A549 (cell line): ENCODE results near the gene CREB1. TPM values are rescaled to one million over a fixed set of nuclear protein-coding genes. Genes with fewer than 3 reads are reported as not detected.

Source experiments
- ATAC-seq, 2 experiments: fragments of 200-7000 bp in 1 of 2; fragments of >200 bp in 1 of 2; cut with Nextera tagmentation in 1 of 2; cut with Tn5 transposase in 1 of 2; 3 replicates each; pipeline versions ENCODE4 v1.8.0 to v1.9.1; 2018 to 2020; ENCODE audit warnings: mild to moderate bottlenecking in 1 of 2, moderate library complexity in 1 of 2
- CTCF ChIA-PET: fragments of 300-600 bp; sonication (Branson Sonifier 250); formaldehyde crosslinking; extraction: SDS; loops from one replicate; lab custom pipeline; 2021; ENCODE audit warnings: antibody characterized with exemption, inconsistent platforms; lab: Yijun Ruan, JAX
- POLR2A ChIA-PET: fragments of 350-600 bp; formaldehyde crosslinking; extraction: SDS; loops from one replicate; lab custom pipeline; 2021; ENCODE audit warnings: antibody characterized with exemption, inconsistent platforms; lab: Yijun Ruan, JAX
- DNase-seq, 2 experiments: peaks; one replicate each; pipeline versions ENCODE4 v3.0.0 to v3.0.0-alpha.2; 2011 to 2016; ENCODE audit warnings: low read depth in 1 of 2, low spot score in 1 of 2
- FAIRE-seq: peaks from 2 replicates; lab custom pipeline; 2011; peaks lifted over from hg19 to GRCh38; lab: Jason Lieb, UNC
- H3K27ac ChIP-seq, 2 experiments: fragments of >200 bp; sonication (Bioruptor Twin); formaldehyde crosslinking; 3 replicates each; pipeline ENCODE4 v1.5.1; 2016 to 2017
- H3K4me1 ChIP-seq: fragments of >200 bp; sonication (Bioruptor Twin); formaldehyde crosslinking; 3 replicates; pipeline ENCODE4 v1.6.1; 2016
- H3K4me2 ChIP-seq: fragments of >200 bp; sonication (Bioruptor Twin); formaldehyde crosslinking; 3 replicates; pipeline ENCODE4 v1.6.1; 2016
- H3K4me3 ChIP-seq: fragments of >200 bp; sonication (Bioruptor Twin); formaldehyde crosslinking; 3 replicates; pipeline ENCODE4 v1.5.1; 2016
- H3K9me3 ChIP-seq: fragments of >200 bp; sonication (Bioruptor Twin); formaldehyde crosslinking; 3 replicates; pipeline ENCODE4 v1.6.1; 2016
- CEBPB ChIP-seq, 2 experiments: fragments of >200 bp in 1 of 2; sonication (Bioruptor Twin) in 1 of 2; formaldehyde crosslinking in 1 of 2; IDR thresholded peaks; 2 replicates each; pipeline ENCODE4 v1.6.1; 2012 to 2016
- EP300 ChIP-seq, 2 experiments: fragments of >200 bp; sonication (Bioruptor Twin); formaldehyde crosslinking; IDR thresholded peaks; 2 replicates in 1 of 2; 3 replicates in 1 of 2; pipeline ENCODE4 v1.6.1; 2016 to 2017
- JUN ChIP-seq, 2 experiments: fragments of >200 bp; sonication (Bioruptor Twin); formaldehyde crosslinking; IDR thresholded peaks; 2 replicates in 1 of 2; 3 replicates in 1 of 2; pipeline ENCODE4 v1.6.1; 2016 to 2017
- KDM5A ChIP-seq: fragments of 200-600 bp; sonication (generic); IDR thresholded peaks from 2 replicates; pipeline ENCODE4 v1.6.1; 2016; ENCODE audit warnings: antibody characterized with exemption, mild to moderate bottlenecking
- MAFK ChIP-seq: fragments of 450-650 bp; IDR thresholded peaks from 2 replicates; pipeline ENCODE4 v1.6.1; 2014; ENCODE audit not compliant: partially characterized antibody
- MYC ChIP-seq: IDR thresholded peaks from 2 replicates; pipeline ENCODE4 v1.6.1; 2012; ENCODE audit warnings: mild to moderate bottlenecking, inconsistent platforms, low read length, improper control_type of control experiment, borderline replicate concordance
- NFE2L2 ChIP-seq: fragments of 150-350 bp; conservative IDR thresholded peaks from 2 replicates; pipeline ENCODE4 v1.6.1; 2014; ENCODE audit warnings: low read length
- NPAS2 ChIP-seq: fragments of 250-450 bp; sonication (Bioruptor Pico); IDR thresholded peaks from 2 replicates; pipeline ENCODE4 v1.8.0; 2022; ENCODE audit warnings: mild to moderate bottlenecking, moderate library complexity, borderline replicate concordance
- PHF8 ChIP-seq: fragments of 200-600 bp; sonication (generic); IDR thresholded peaks from 2 replicates; pipeline ENCODE4 v1.6.1; 2016; ENCODE audit warnings: low read depth, mild to moderate bottlenecking, antibody characterized with exemption, moderate library complexity, borderline replicate concordance
- RAD21 ChIP-seq, 2 experiments: fragments of >200 bp in 1 of 2; sonication (Bioruptor Twin) in 1 of 2; formaldehyde crosslinking in 1 of 2; IDR thresholded peaks in 1 of 2; conservative IDR thresholded peaks in 1 of 2; 2 replicates in 1 of 2; 3 replicates in 1 of 2; pipeline ENCODE4 v1.6.1; 2012 to 2018; ENCODE audit warnings: inconsistent platforms in 1 of 2
- RARB ChIP-seq: fragments of 250-450 bp; sonication (Bioruptor Pico); IDR thresholded peaks from 2 replicates; pipeline ENCODE4 v1.8.0; 2021; ENCODE audit warnings: mild to moderate bottlenecking, moderate library complexity
- RFX5 ChIP-seq: fragments of 450-650 bp; IDR thresholded peaks from 2 replicates; pipeline ENCODE4 v1.7.1; 2014; ENCODE audit warnings: antibody characterized with exemption, mild to moderate bottlenecking, moderate library complexity
- RNF2 ChIP-seq: fragments of 200-600 bp; sonication (generic); IDR thresholded peaks from 2 replicates; pipeline ENCODE4 v1.6.1; 2016; ENCODE audit warnings: low read depth, mild to moderate bottlenecking, antibody characterized with exemption, moderate library complexity, borderline replicate concordance
- TFCP2L1 ChIP-seq: fragments of 250-450 bp; sonication (Bioruptor Pico); IDR thresholded peaks from 2 replicates; pipeline ENCODE4 v1.5.0; 2021; ENCODE audit warnings: mild to moderate bottlenecking
- ZNF302 ChIP-seq: fragments of 250-450 bp; sonication (Bioruptor Pico); IDR thresholded peaks from 2 replicates; pipeline ENCODE4 v1.9.0; 2021; ENCODE audit warnings: inconsistent platforms, mild to moderate bottlenecking, moderate library complexity
- ZSCAN20 ChIP-seq: fragments of 250-450 bp; sonication (Bioruptor Pico); IDR thresholded peaks from 2 replicates; pipeline ENCODE4 v1.8.0; 2022; ENCODE audit warnings: mild to moderate bottlenecking, moderate library complexity
- WGBS: methylation state at CpG from one replicate; pipeline ENCODE4 v1.1.6; 2017; ENCODE audit errors: missing lambda C conversion rate; 5-methylcytosine and 5-hydroxymethylcytosine counted together
- polyA plus RNA-seq, 4 experiments: library from polyadenylated mRNA; depleted of rRNA in 3 of 4; stranded (reverse); fragments of >200 nt; fragmentation: RNase III in 1 of 4; extraction: RNeasy Plus Mini Kit Qiagen cat#74134 plus additional on column Dnase treatment in 1 of 4; gene quantifications; 2 replicates in 3 of 4; 3 replicates in 1 of 4; pipeline ENCODE4 v1.2.3, GENCODE V29; 2011 to 2017
- TF ChIP-seq, protein P1 (sequence below): fragments of >200 bp; sonication (Bioruptor Twin); formaldehyde crosslinking; IDR thresholded peaks from 2 replicates; pipeline ENCODE4 v1.6.1; 2016
- TF ChIP-seq, protein P2 (sequence below): fragments of 450-650 bp; IDR thresholded peaks from 2 replicates; pipeline ENCODE4 v1.6.1; 2014; ENCODE audit warnings: antibody characterized with exemption
- TF ChIP-seq, protein P3 (sequence below): fragments of >200 bp; sonication (Bioruptor Twin); formaldehyde crosslinking; IDR thresholded peaks from 3 replicates; pipeline ENCODE4 v1.6.1; 2016

CREB1 gene
- polyA plus RNA-seq, 2 of the 4 experiments (the other 2 are of a cell fraction) = 14.3 to 42.5 TPM

DNA sequence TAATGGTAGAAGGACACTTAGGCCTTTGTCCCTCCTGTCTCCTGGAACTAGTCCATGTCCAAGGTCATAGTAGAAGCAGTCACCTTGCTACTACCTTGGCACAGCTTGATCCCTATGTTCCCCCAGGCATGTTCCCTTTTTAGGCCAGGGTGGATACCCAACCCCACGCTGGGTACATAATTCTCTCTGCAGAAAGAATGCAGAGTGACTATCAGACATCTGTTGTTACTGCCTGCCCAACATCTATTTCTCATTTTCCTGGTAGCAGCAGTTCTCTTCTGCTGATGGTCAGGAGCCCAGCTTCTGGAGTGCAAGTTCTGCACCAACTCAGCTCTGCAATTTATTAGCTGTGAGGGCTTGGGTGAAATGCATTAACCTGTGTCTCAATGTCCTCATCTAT lies 99.8 kb downstream of the CREB1 start:
- ChIA-PET CTCF (interaction anchor here (1.9 to 8.7 kb wide), 2 partner anchors 107 to 116 kb away, joined by 7 to 110 read pairs; no protein-coding TSS in a partner anchor), POLR2A (interaction anchor here (0.7 to 1.8 kb wide), 2 partner anchors 55 to 82 kb away, joined by 3 to 5 read pairs; partner anchors contain the start of gene CCNYL1)
- no peak for FAIRE-seq
- Histone ChIP-seq H3K4me1 (peaks cover 40% of the 10 kb centered on the region), H3K4me3 (no peak overlapping the region), H3K4me2 (no peak overlapping the region), H3K27ac (peak overlapping the region; percentile 17 to 71; a peak in 3 of 6 replicates), H3K9me3 (no peaks in the 10 kb centered on the region)
- TF ChIP-seq NPAS2 (no peak), ZSCAN20 (no peak), EP300 (IDR thresholded peaks at IDR 0.05) (no peak), PHF8 (no peak), MYC (no peak), RNF2 (no peak), MAFK (no peak), TFCP2L1 (CRISPR knock-in tag) (no peak), RFX5 (no peak), ZNF302 (CRISPR knock-in tag) (no peak), KDM5A (no peak), CEBPB (IDR thresholded peaks at IDR 0.05) (no peak)
- TF ChIP-seq, protein P1, sequence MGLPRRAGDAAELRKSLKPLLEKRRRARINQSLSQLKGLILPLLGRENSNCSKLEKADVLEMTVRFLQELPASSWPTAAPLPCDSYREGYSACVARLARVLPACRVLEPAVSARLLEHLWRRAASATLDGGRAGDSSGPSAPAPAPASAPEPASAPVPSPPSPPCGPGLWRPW = no peak
- no peak for ATAC-seq
- 75% methylated on average over 1 of the region's 1 CpG for WGBS
- no peak for DNase-seq

DNA sequence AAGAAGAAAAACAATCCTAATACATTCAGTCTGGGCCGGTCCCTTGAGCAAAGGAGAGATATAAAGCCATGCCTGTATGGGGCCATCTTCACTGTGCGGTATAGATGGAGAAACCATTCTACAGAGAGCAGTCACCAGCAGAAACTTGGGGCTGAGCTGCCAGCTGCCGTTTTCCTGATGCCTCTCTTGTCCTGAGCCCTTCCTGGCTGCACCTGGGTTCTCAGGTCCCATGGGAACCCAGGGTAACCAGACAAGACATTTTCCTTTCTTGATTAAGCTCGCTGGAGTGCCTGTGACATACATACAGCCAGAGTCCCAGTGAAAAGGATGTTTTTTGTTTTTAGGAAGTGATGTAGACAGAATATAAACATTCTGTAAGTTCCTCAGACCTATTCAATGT lies 100.7 kb downstream of the CREB1 start:
- ATAC-seq (no peak), DNase-seq (no peak), FAIRE-seq (no peak)
- Histone ChIP-seq H3K27ac (peak overlapping the region; percentile 20 to 71; a peak in 4 of 6 replicates), H3K4me3 (no peak overlapping the region), H3K4me2 (no peak overlapping the region), H3K9me3 (no peaks in the 10 kb centered on the region), H3K4me1 (peaks cover 49% of the 10 kb centered on the region)
- 85% methylated on average over 4 of the region's 4 CpGs for WGBS
- ChIA-PET CTCF (interaction anchor here (0.8 to 8.7 kb wide), 6 partner anchors 11 to 115 kb away, joined by 3 to 110 read pairs (median 3); no protein-coding TSS in a partner anchor), POLR2A (interaction anchor here (0.7 to 1.8 kb wide), 2 partner anchors 54 to 81 kb away, joined by 3 to 5 read pairs; partner anchors contain the start of gene CCNYL1)
- TF ChIP-seq RARB (CRISPR knock-in tag) (no peak), CEBPB (IDR thresholded peaks at IDR 0.05) (no peak), PHF8 (no peak), MAFK (no peak), RAD21 (conservative IDR thresholded peaks at IDR 0.05 in 1 of 2, IDR thresholded peaks at IDR 0.05 in 1 of 2) (no peak), TFCP2L1 (CRISPR knock-in tag) (no peak), NFE2L2 (no peak), JUN (IDR thresholded peaks at IDR 0.05) (no peak)
- TF ChIP-seq, protein P2, sequence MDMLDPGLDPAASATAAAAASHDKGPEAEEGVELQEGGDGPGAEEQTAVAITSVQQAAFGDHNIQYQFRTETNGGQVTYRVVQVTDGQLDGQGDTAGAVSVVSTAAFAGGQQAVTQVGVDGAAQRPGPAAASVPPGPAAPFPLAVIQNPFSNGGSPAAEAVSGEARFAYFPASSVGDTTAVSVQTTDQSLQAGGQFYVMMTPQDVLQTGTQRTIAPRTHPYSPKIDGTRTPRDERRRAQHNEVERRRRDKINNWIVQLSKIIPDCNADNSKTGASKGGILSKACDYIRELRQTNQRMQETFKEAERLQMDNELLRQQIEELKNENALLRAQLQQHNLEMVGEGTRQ = no peak
- TF ChIP-seq, protein P3, sequence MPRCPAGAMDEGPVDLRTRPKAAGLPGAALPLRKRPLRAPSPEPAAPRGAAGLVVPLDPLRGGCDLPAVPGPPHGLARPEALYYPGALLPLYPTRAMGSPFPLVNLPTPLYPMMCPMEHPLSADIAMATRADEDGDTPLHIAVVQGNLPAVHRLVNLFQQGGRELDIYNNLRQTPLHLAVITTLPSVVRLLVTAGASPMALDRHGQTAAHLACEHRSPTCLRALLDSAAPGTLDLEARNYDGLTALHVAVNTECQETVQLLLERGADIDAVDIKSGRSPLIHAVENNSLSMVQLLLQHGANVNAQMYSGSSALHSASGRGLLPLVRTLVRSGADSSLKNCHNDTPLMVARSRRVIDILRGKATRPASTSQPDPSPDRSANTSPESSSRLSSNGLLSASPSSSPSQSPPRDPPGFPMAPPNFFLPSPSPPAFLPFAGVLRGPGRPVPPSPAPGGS = no peak
